GM20431 (cell line): ENCODE data around the gene CCDC192.

Source experiments
- in situ Hi-C: fragments of 300-500 bp; cut with MseI, MboI; formaldehyde crosslinking; loops from one replicate; pipeline ENCODE4 v1.15.0; 2020; ENCODE audit warnings: low sequenced_read_pairs; ENCODE audit not compliant: unreplicated experiment

The CCDC192 gene

GRCh38 chr5:127935398-127935797, 232.2 kb downstream of the CCDC192 start:
- in situ Hi-C loops: no loop called here

- in situ Hi-C loops: no loop called here
Observed at GRCh38 chr5:127936439-127936972, 233.3 kb downstream of the CCDC192 start.

GRCh38 chr5:127938746-127939145, 235.6 kb downstream of the CCDC192 start:
- in situ Hi-C loops: no loop called here

GRCh38 chr5:127940854-127941253, 237.7 kb downstream of the CCDC192 start:
- in situ Hi-C loops: no loop called here

GRCh38 chr5:127941646-127942045, 238.5 kb downstream of the CCDC192 start:
- in situ Hi-C loops: no loop called here

GRCh38 chr5:127942246-127943060, 239.3 kb downstream of the CCDC192 start:
- in situ Hi-C loops: no loop called here

- in situ Hi-C loops: no loop called here
Observed at GRCh38 chr5:127943061-127943371, 239.8 kb downstream of the CCDC192 start.

GRCh38 chr5:127944125-127944524, 240.9 kb downstream of the CCDC192 start:
- in situ Hi-C loops: no loop called here

- in situ Hi-C loops: no loop called here
Observed at GRCh38 chr5:127947941-127948340, 244.8 kb downstream of the CCDC192 start.

- in situ Hi-C loops: no loop called here
Observed at GRCh38 chr5:127950707-127951391, 247.7 kb downstream of the CCDC192 start.

- in situ Hi-C loops: no loop called here
Observed at GRCh38 chr5:127951791-127952190, 248.6 kb downstream of the CCDC192 start.

GRCh38 chr5:127957183-127957582, 254.0 kb downstream of the CCDC192 start:
- in situ Hi-C loops: no loop called here

- in situ Hi-C loops: no loop called here
Observed at GRCh38 chr5:127957701-127958239, 254.6 kb downstream of the CCDC192 start.

- in situ Hi-C loops: no loop called here
Observed at GRCh38 chr5:127958421-127959011, 255.3 kb downstream of the CCDC192 start.

- in situ Hi-C loops: no loop called here
Observed at GRCh38 chr5:127959152-127959764, 256.1 kb downstream of the CCDC192 start.

- in situ Hi-C loops: no loop called here
Observed at GRCh38 chr5:127960270-127960691, 257.1 kb downstream of the CCDC192 start.

GRCh38 chr5:127961006-127961762, 258.0 kb downstream of the CCDC192 start:
- in situ Hi-C loops: no loop called here

GRCh38 chr5:127961763-127962145, 258.6 kb downstream of the CCDC192 start:
- in situ Hi-C loops: no loop called here

- in situ Hi-C loops: no loop called here
Observed at GRCh38 chr5:127962491-127962890, 259.3 kb downstream of the CCDC192 start.

- in situ Hi-C loops: no loop called here
Observed at GRCh38 chr5:127963233-127963632, 260.0 kb downstream of the CCDC192 start.
